HG03280 (cell line): ENCODE data around the gene TMEM200A.

Experiments
- ATAC-seq: cut with Tn5 transposase; IDR thresholded peaks from one replicate; pipeline ENCODE4 v1.9.1; 2021; ENCODE audit warnings: mild to moderate bottlenecking, moderate library complexity; ENCODE audit not compliant: unreplicated experiment

The TMEM200A gene

DNA sequence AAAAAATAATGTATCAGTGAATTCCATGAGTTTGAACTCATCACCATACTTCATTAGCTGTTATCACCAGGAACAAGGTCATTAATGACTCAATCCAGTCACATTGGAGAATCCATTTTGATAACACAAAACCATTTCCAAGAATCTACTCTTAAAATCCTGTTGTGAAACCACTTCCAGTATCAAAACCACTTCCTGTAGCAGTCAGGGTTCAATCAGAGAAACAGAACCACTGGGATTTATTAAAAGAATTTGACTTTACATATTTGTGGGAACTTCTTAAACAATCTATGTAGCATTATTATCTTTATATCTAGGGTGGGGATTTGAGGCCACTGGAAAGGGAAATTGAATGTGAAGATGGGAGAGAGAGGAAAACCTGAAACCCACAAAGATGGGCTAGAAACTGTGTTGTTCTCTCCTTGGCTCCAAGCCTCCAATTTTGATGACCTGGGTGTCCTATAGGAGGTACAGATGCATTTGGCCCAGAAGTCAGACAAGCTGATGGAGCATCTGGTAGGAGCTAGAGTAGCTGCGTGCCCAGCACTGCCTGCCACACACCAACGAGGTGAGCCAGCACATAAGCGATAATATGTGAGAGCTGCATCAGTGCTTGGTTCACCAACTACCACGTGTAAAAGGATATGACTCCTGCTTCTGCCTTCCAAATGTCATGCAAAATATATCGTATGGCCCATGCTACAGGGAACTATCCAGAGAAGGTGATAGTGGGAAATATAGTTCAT, 117.0 kb downstream of the TMEM200A start:
- no peak for ATAC-seq

- ATAC-seq, result no peak
These were observed 120.1 kb downstream of the TMEM200A start for GRCh38 chr6:130485870-130486269.

GRCh38 chr6:130486417-130486816, 120.6 kb downstream of the TMEM200A start:
- ATAC-seq, result no peak

DNA sequence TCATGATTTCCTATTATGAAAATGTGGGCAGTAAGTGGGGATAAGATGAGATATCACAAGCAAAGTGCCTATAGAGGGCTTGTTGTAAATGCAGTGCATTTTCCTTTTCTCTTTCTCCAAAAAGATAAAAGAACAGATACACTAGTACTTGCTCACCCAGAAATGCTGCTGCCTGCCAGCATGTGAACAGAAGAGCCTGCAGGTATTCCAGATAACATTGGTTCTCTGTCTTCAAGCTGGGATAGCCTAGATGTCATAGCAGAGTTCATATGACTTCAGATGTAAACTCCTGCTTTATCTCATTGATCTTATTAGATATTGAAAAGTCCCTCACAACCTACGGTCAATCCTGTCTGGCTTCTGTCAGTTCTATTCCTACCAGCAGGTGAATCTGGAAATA, 123.7 kb downstream of the TMEM200A start:
- no peak for ATAC-seq
